SHP77 (cell line): ENCODE measurements around the gene CEBPA.

Source experiments
- DNase-seq, 2 experiments: peaks; one replicate each; lab custom pipeline; 2025; lab: John Stamatoyannopoulos, UW

CEBPA gene

GRCh38 chr19:33271246-33272021 is 30.9 kb downstream of the CEBPA start:
- no peak for DNase-seq

GRCh38 chr19:33270769-33271168 is 31.6 kb downstream of the CEBPA start:
- DNase-seq: no peak

- no peak for DNase-seq
Observed at GRCh38 chr19:33269016-33269415, 33.3 kb downstream of the CEBPA start.

GRCh38 chr19:33268162-33268991 is 34.0 kb downstream of the CEBPA start:
- no peak for DNase-seq

GRCh38 chr19:33267706-33268105 is 34.6 kb downstream of the CEBPA start:
- DNase-seq: no peak

GRCh38 chr19:33266974-33267484 is 35.3 kb downstream of the CEBPA start:
- DNase-seq: no peak

- no peak for DNase-seq
Observed at GRCh38 chr19:33264881-33265445, 37.4 kb downstream of the CEBPA start.

- no peak for DNase-seq
Observed at GRCh38 chr19:33263325-33264023, 38.9 kb downstream of the CEBPA start.

GRCh38 chr19:33261511-33262189 is 40.7 kb downstream of the CEBPA start:
- no peak for DNase-seq

GRCh38 chr19:33260628-33261418 is 41.5 kb downstream of the CEBPA start:
- DNase-seq: no peak

- no peak for DNase-seq
Observed at GRCh38 chr19:33259539-33259938, 42.8 kb downstream of the CEBPA start.

- no peak for DNase-seq
Observed at GRCh38 chr19:33257828-33258227, 44.5 kb downstream of the CEBPA start.

GRCh38 chr19:33256261-33256660 is 46.1 kb downstream of the CEBPA start:
- DNase-seq: no peak

GRCh38 chr19:33255781-33256180 is 46.6 kb downstream of the CEBPA start:
- no peak for DNase-seq

GRCh38 chr19:33254245-33254824 is 48.0 kb downstream of the CEBPA start:
- no peak for DNase-seq

GRCh38 chr19:33252971-33253370 is 49.4 kb downstream of the CEBPA start:
- DNase-seq: no peak

- no peak for DNase-seq
Observed at GRCh38 chr19:33252418-33252962, 49.8 kb downstream of the CEBPA start.

GRCh38 chr19:33251526-33252090 is 50.7 kb downstream of the CEBPA start:
- no peak for DNase-seq

- no peak for DNase-seq
Observed at GRCh38 chr19:33251076-33251475, 51.3 kb downstream of the CEBPA start.

- DNase-seq: no peak
Observed at GRCh38 chr19:33250500-33250899, 51.8 kb downstream of the CEBPA start.
